MM.1S (cell line): ENCODE data around the gene GALNT9.

Experiments
- EZH2 ChIP-seq: fragments of 300-600 bp; sonication (generic); optimal IDR thresholded peaks from 2 replicates; pipeline ENCODE3; 2017; ENCODE audit warnings: low read depth, mild to moderate bottlenecking, antibody characterized with exemption, low read length, mixed read lengths
- TF ChIP-seq, protein P1 (sequence below): fragments of 300-600 bp; sonication (generic); IDR thresholded peaks from 2 replicates; pipeline ENCODE4 v1.5.1; 2016; ENCODE audit warnings: antibody characterized with exemption, low read length, mixed read lengths

DNA sequence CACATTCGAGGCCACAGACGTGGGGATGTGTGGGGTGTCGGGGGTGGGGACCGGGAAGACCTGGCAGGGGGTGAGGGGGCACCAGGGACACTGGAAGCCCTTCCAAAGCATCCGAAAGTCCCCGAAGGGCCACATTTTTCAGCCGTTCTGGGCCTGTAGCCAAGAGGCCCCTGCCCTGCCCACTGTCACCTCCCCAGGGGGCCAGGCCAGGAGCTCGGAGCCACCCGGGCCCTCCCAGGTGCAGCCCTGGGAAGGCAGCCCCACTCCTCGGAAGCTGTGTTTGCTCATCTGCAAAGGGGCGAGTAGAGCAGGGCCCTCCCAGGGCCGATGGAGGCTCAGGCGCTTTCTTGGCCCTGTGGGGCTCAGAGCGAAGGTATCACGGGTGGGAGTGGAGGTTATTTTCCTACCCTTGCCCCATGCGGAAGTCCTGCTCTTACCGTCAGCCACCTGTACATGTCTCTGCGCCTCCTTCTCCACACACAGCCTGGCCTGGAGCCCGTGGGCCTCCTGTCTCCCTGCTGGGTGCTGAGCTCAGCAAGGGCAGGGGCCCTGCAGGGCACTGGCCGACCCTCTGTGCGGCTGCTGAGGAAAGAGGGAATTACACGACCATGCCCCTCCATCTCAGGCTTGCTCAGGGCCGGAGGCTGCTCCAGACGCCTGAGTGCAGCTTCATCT, 158.0 kb downstream of the GALNT9 start:
- TF ChIP-seq, protein P1, sequence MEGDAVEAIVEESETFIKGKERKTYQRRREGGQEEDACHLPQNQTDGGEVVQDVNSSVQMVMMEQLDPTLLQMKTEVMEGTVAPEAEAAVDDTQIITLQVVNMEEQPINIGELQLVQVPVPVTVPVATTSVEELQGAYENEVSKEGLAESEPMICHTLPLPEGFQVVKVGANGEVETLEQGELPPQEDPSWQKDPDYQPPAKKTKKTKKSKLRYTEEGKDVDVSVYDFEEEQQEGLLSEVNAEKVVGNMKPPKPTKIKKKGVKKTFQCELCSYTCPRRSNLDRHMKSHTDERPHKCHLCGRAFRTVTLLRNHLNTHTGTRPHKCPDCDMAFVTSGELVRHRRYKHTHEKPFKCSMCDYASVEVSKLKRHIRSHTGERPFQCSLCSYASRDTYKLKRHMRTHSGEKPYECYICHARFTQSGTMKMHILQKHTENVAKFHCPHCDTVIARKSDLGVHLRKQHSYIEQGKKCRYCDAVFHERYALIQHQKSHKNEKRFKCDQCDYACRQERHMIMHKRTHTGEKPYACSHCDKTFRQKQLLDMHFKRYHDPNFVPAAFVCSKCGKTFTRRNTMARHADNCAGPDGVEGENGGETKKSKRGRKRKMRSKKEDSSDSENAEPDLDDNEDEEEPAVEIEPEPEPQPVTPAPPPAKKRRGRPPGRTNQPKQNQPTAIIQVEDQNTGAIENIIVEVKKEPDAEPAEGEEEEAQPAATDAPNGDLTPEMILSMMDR, result no peak
- no peak for TF ChIP-seq EZH2
